ENCODE data around the gene SORCS2. TPM values are rescaled to one million over a fixed set of nuclear protein-coding genes. Genes with fewer than 3 reads are reported as not detected.

Gene SORCS2
- total and polyA plus RNA-seq, 2 of the 8 experiments (the other 6 are each of a cell fraction or from before 2014, with no cell fraction given): 0.36 to 1.8 TPM

- Histone ChIP-seq H2BK5ac (ENCODE audit: low read depth, low read length) (no peak overlapping the region), H4K91ac (replicated peaks; ENCODE audit: insufficient read length, low read length) (no peak overlapping the region), H3K14ac (ENCODE audit: insufficient read length) (no peak overlapping the region), H3K9ac (replicated peaks in 1 of 4; ENCODE audit: extremely low read depth in 1 of 4, low read depth in 3 of 4, low read length in 3 of 4) (no peak overlapping the region), H3K4me3 (ENCODE audit: extremely low read depth in 1 of 4, insufficient read depth in 2 of 4, low read depth in 3 of 4, low read length in 4 of 4) (no peak overlapping the region), H2BK20ac (ENCODE audit: low read length) (no peak overlapping the region), H3K18ac (ENCODE audit: extremely low read depth, low read length) (no peak overlapping the region), H4K5ac (ENCODE audit: insufficient read length, low read depth, low read length) (no peak overlapping the region), H3K79me2 (ENCODE audit: control insufficient read depth in 1 of 2, insufficient read depth in 2 of 2, low read length in 2 of 2) (no peaks in the 10 kb centered on the region), H3K23me2 (ENCODE audit: low read depth, low read length) (no peaks in the 10 kb centered on the region), H2BK15ac (ENCODE audit: low read length) (no peak overlapping the region), H4K8ac (ENCODE audit: extremely low read depth, insufficient read depth, low read length) (no peak overlapping the region), H3K56ac (replicated peaks; ENCODE audit: insufficient read length, low read depth, low read length) (no peak overlapping the region), H2BK120ac (replicated peaks; ENCODE audit: low read depth, low read length) (no peak overlapping the region), H4K20me1 (replicated peaks in 1 of 2; ENCODE audit: control insufficient read depth in 1 of 2, insufficient read depth in 2 of 2, low read length in 2 of 2) (peaks cover 0 to 2% of the 10 kb centered on the region in 2 experiments), H3K79me1 (ENCODE audit: low read depth, low read length) (no peaks in the 10 kb centered on the region), H2BK12ac (ENCODE audit: low read depth, low read length) (no peak overlapping the region), H3K23ac (ENCODE audit: insufficient read length) (no peak overlapping the region), H2AFZ (ENCODE audit: low read length) (no peak overlapping the region), H2AK5ac (ENCODE audit: low read depth, low read length) (no peak overlapping the region), H3K4me1 (replicated peaks in 1 of 4; ENCODE audit: control insufficient read depth in 3 of 4, insufficient read depth in 4 of 4, low read length in 3 of 4) (no peaks in the 10 kb centered on the region), H3K9me3 (ENCODE audit: insufficient read depth in 2 of 2, low read depth in 1 of 2, low read length in 1 of 2) (no peaks in the 10 kb centered on the region), H3K4me2 (ENCODE audit: insufficient read depth in 1 of 2, low read depth in 2 of 2, low read length in 2 of 2) (no peak overlapping the region), H3K27me3 (replicated peaks in 1 of 4; ENCODE audit: control insufficient read depth in 3 of 4, extremely low read depth in 1 of 4, insufficient read depth in 3 of 4, low read length in 3 of 4) (no peaks in the 10 kb centered on the region; a peak in 1 of 7 replicates), H3K36me3 (ENCODE audit: control insufficient read depth in 2 of 4, insufficient read depth in 4 of 4, low read length in 3 of 4) (no peaks in the 10 kb centered on the region), H3K27ac (ENCODE audit: low read depth, low read length) (no peak overlapping the region), H3K4ac (replicated peaks; ENCODE audit: insufficient read length, low read depth, low read length) (no peak overlapping the region)
- DNase-seq (ENCODE audit: low read depth in 1 of 2, low spot score in 2 of 2) (no peak), FAIRE-seq (no peak)
- whole genome bisulfite sequencing, 2 experiments (ENCODE audit: extremely low coverage in 1 of 2, insufficient coverage in 1 of 2, insufficient read length in 1 of 2, insufficient replicate concordance in 2 of 2, low coverage in 1 of 2, low lambda C conversion rate in 2 of 2, missing lambda C conversion rate in 1 of 2): 99% methylated on average over 13 of the region's 15 CpGs; no CpG with 5 or more reads in 1 of the 2 experiments
- ChIA-PET POLR2A (ENCODE audit: partially characterized antibody) (no interaction called here), CTCF (ENCODE audit: partially characterized antibody) (interaction anchor here (1.6 kb wide), 1 partner anchor 9 kb away, joined by 6 read pairs; no protein-coding TSS in a partner anchor)
- no peak for TF ChIP-seq KDM1A (IDR thresholded peaks at IDR 0.05; ENCODE audit: borderline replicate concordance, low read length)
- no peak for TF ChIP-seq HDAC6 (IDR thresholded peaks at IDR 0.05; ENCODE audit: low read depth, low read length)
- TF ChIP-seq HDAC2 (IDR thresholded peaks at IDR 0.05; ENCODE audit: borderline replicate concordance in 1 of 2, low read depth in 2 of 2, low read length in 2 of 2): no peak
- no peak for TF ChIP-seq CEBPB (IDR thresholded peaks at IDR 0.05; ENCODE audit: low read depth, low read length)
- no peak for TF ChIP-seq BCL11A (IDR thresholded peaks at IDR 0.05; ENCODE audit: low read depth in 2 of 2, low read length in 2 of 2)
- TF ChIP-seq EP300 (IDR thresholded peaks at IDR 0.05; ENCODE audit: borderline replicate concordance in 1 of 2, low read depth in 2 of 2, low read length in 2 of 2): no peak
- TF ChIP-seq KDM5A (IDR thresholded peaks at IDR 0.05; ENCODE audit: low read length): no peak
- no peak for TF ChIP-seq NRF1 (IDR thresholded peaks at IDR 0.05; ENCODE audit: low read depth, low read length)
- no peak for TF ChIP-seq RAD21 (IDR thresholded peaks at IDR 0.05 in 1 of 2, conservative IDR thresholded peaks at IDR 0.05 in 1 of 2; ENCODE audit: low read depth in 2 of 2, low read length in 2 of 2)
- no peak for TF ChIP-seq SP2 (IDR thresholded peaks at IDR 0.05; ENCODE audit: low read length)
These were observed 560.9 kb downstream of the SORCS2 start for GRCh38 chr4:7753271-7753670.
